ENCODE data around the gene ASCL1.

ASCL1 gene

GRCh38 chr12:102913453-102914226 lies 43.8 kb upstream of the ASCL1 start:
- no peak overlapping the region for H3K4me3 ChIP-seq (ENCODE audit: low read length)
- DNase-seq (ENCODE audit: low read depth) = no peak
- TF ChIP-seq CTCF (conservative IDR thresholded peaks at IDR 0.05; ENCODE audit: low read depth, low read length) = no peak

GRCh38 chr12:102916252-102917025 lies 41.0 kb upstream of the ASCL1 start:
- H3K4me3 ChIP-seq (ENCODE audit: low read length) = no peak overlapping the region
- DNase-seq (ENCODE audit: low read depth) = no peak
- TF ChIP-seq CTCF (conservative IDR thresholded peaks at IDR 0.05; ENCODE audit: low read depth, low read length) = no peak

- no peak for DNase-seq (ENCODE audit: low read depth)
- no peak within 1 kb of the TSS for H3K4me3 ChIP-seq (ENCODE audit: low read length)
- no peak for TF ChIP-seq CTCF (conservative IDR thresholded peaks at IDR 0.05; ENCODE audit: low read depth, low read length)
Observed at GRCh38 chr12:102917026-102917787, 40.3 kb upstream of the ASCL1 start, which contains the start of gene PAH. TSS of gene PAH (minus strand) at chr12:102917244. CDS start at chr12:102917130, 114 bp downstream.

- TF ChIP-seq CTCF (conservative IDR thresholded peaks at IDR 0.05; ENCODE audit: low read depth, low read length) = no peak
- H3K4me3 ChIP-seq (ENCODE audit: low read length) = no peak overlapping the region
Observed at GRCh38 chr12:102918840-102919239, 38.6 kb upstream of the ASCL1 start.

GRCh38 chr12:102920271-102920670 lies 37.2 kb upstream of the ASCL1 start:
- no peak for DNase-seq (ENCODE audit: low read depth)

More at GRCh38 chr12:102918840-102919239, 38.6 kb upstream of the ASCL1 start:
- no peak for DNase-seq (ENCODE audit: low read depth)

GRCh38 chr12:102921240-102921639 lies 36.2 kb upstream of the ASCL1 start:
- TF ChIP-seq CTCF (conservative IDR thresholded peaks at IDR 0.05; ENCODE audit: low read depth, low read length) = no peak
- DNase-seq (ENCODE audit: low read depth) = no peak
- H3K4me3 ChIP-seq (ENCODE audit: low read length) = no peak overlapping the region

More at GRCh38 chr12:102920271-102920670, 37.2 kb upstream of the ASCL1 start:
- H3K4me3 ChIP-seq (ENCODE audit: low read length) = no peak overlapping the region
- TF ChIP-seq CTCF (conservative IDR thresholded peaks at IDR 0.05; ENCODE audit: low read depth, low read length) = no peak

All from retinal pigment epithelial cell (primary cell).